GM18858 (cell line): ENCODE data around the gene TSPAN14.

ENCODE experiments used
- ATAC-seq: cut with Tn5 transposase; IDR thresholded peaks from one replicate; pipeline ENCODE4 v1.9.1; 2021; ENCODE audit not compliant: unreplicated experiment

Gene TSPAN14

DNA sequence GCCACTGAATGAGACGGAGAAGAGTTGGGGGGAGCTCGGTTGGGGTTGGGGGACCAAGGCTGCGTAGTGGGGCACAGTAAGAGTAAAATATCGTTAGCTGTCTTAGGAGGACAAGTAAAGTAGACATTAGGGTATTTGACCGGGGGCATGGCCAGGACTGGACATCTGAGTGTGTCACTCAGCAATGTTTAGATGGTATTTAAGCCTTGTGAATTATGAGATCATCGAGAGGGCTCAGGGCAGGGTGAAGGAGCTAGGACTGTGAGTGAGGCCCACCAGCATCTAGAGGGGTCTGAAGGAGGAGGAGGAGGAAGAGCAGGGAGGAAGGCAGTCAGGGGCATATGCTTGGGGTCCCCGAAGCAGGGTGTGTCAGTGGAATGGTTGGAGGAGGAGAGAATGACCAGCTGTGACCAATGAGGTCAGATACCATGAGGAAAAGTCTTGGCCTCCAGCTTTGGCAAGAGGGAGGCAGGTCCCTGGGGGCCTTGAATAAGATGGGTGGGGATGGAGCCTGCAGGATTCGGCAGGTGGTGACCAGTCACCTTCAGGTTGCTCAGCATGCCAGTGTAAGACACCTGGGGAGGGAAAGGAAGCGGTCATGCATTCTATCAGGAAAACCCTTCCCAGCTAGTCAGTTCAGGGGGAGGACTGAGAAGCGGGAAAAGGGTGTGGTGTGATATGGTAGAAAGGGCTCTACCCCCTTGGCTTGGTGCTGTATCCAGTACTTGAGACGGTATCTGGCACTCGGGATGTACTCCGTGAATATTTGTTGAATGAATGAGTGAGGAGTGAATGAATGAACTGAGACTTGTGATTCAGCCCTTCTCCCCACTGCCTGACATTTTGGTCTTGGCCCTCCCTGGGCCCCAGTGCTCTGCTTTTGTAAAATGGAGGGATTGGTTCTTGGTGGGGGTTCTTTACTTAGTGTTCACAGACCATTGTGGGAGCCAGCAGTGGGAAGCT is 48.8 kb downstream of the TSPAN14 start:
- ATAC-seq, result no peak

DNA sequence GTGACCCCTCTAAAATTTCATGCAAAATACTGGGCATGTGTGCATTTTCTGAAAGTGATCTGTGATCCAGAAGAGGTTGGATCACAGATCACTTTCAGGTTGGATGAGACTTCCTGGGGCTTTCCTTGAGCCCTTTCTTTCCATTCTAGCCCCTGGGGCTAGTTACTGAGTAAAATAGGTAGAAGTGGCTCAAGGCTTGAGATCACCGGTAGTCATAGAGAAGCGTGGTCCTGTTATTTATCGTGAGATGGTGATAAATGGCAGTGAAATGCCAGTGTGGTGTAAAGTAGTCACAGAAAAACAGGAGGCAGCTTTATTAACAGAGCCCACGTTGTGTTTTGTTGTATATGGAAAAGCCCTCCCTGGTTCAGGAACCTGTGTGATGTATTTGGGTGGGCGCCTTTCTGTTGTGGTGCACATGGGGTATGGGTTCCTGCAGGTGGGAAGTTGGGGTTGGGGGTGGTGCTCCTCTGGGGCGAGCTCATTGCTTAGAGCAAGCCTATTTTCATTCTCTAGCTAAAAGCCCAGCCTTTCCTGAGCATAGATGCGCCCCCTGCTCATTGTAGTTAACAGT is 49.6 kb downstream of the TSPAN14 start:
- no peak for ATAC-seq

DNA sequence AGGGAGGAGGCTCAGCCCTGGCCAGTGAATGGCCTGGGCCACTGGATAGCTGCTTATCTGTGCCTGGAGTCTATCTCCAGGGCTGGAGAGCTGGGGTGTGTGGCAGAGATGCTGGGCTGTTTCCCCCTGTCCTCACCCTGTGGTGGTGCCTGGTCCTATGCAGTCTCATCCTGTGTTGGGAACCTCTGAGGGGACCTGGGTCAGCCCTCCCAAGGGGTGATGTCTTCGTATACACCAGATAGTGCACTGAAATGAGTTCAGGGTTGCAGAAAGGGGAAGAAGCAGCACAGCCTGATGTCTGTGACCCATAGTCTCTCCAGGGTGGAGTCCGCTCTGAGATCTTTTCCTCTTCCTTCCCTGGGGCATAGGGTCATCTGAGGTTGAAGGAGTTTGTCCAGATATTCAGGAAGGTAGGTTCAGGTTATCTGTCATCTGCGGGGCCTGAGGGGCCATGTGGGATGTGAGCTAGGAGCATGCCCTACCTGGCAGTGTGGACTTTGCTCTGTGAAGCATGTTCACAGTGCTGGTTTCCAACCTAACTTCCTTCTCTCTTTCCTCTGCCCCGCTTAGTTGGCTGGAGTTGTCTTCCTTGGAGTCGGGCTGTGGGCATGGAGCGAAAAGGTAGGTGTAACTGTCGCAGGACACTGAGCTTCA is 50.2 kb downstream of the TSPAN14 start:
- no peak for ATAC-seq

- no peak for ATAC-seq
Observed at GRCh38 chr10:80504897-80505465, 50.9 kb downstream of the TSPAN14 start.

DNA sequence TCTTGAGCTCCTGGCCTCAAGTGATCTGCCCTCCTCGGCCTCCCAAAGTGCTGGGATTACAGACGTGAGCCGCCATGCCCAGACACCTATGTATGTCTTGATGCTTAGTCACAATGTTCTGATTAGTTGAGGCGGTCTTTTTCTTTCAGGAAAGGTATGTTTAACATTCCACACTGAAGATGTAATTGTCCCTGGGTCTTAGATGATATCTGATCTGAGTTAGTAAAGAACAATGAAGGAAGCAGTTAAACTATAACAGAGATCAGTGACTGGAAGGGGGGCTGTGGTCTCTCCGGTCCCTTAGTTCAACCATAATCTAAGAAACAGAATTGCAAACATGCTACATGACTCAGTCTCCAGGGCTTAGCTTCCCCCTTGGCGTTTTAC is 52.1 kb downstream of the TSPAN14 start:
- ATAC-seq, result no peak

- ATAC-seq, result no peak
Observed at GRCh38 chr10:80506836-80507487, 52.9 kb downstream of the TSPAN14 start.

DNA sequence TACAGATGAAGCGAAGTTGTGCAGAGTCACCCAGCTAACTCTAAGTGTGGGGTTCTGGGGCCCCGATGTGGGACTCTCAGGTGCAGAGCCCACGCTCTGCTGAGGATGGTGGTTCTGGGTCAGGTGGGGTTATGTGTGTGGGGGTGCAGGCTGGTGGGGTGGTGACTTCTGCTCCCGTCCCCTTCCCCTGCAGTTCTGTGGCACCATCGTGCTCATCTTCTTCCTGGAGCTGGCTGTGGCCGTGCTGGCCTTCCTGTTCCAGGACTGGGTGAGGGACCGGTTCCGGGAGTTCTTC is 54.9 kb downstream of the TSPAN14 start:
- ATAC-seq, result no peak

DNA sequence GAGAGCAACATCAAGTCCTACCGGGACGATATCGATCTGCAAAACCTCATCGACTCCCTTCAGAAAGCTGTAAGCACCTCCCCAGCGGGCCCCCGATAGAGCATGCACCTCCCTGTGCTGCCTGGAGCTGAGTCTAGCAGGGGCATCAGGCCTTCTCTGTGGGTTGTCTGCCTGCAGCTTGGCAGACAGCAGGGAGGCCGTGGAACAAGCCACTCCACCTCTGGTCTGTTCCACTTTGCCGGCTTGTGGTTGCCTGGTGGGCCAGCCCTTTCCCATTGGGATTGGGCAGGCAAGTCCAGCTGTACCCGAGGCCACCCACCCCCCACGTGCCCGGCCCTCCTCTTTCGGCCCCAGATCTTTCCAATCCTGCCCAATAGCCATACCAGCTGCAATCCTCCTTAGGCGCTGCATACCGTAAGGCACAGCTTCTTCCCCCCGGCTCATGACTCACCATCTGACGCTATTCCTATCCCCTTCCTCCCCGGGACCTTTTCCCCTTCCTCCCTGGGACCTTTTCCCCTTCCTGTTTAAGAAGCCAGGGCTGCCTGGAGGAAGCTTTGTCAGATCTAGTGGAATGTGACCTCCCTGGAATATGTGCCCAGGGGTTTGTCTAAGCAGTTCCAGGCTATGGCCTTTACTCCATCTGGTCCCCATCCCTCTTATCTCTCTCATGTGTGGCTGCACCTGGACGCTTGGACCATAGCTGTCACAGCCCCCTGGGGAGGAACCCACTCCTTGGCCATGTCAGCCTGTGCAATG is 55.5 kb downstream of the TSPAN14 start:
- no peak for ATAC-seq

DNA sequence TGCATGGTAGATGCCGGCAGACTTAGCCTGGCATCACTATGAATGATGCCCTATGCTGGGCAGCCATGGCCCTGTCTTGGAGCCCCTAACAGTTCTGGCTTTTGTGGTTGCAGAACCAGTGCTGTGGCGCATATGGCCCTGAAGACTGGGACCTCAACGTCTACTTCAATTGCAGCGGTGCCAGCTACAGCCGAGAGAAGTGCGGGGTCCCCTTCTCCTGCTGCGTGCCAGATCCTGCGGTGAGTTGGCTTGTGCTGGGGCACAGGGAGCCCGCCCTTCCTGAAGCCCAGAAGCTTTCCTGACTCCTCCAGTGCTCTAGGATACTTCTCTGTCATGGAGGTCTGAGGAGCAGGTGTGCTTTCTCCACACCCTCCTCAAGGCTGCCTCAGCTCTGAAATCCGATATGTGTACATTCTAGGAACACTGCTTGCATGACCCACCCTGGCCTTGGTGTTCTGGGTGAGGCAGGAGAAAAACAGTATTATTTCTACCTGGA is 58.0 kb downstream of the TSPAN14 start:
- no peak for ATAC-seq

DNA sequence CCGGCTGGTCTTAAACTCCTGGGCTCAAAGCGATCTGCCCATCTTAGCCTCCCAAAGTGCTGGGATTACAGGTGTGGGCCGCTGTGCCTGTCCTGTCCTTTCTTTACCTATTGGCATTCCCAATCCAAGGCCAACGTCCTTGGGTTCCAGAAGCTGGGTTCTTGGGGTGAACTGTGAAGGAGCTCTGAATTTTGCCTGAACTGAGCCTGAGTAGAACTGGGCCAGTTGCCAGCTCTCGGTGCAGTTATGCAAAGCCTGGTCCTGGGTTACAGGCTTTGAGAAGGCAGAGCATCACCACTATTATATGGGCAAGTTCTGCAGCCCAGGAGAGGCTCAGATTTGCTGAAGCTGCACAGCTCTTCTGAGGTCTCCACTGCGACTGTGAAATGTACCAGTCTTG is 59.0 kb downstream of the TSPAN14 start:
- no peak for ATAC-seq

DNA sequence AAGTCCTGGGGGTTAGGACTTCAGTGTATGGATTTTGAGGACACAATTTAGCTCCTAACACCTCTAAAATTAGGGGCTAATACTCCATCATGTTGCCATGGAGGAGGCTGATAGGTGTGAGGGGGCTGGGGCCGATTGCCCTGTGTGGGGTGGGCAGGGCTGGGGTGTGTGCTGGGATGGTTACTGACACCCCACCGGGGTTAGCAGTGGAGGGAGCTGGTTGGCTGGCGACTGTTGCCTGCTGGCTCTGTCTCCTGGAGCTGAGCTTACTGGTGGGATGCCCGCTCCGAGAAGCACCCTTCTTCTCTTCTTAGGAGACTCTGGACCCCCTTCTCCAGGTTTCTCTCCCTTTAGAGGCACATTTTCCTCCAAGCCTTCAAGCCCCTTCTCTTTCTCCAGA is 61.4 kb downstream of the TSPAN14 start:
- no peak for ATAC-seq

DNA sequence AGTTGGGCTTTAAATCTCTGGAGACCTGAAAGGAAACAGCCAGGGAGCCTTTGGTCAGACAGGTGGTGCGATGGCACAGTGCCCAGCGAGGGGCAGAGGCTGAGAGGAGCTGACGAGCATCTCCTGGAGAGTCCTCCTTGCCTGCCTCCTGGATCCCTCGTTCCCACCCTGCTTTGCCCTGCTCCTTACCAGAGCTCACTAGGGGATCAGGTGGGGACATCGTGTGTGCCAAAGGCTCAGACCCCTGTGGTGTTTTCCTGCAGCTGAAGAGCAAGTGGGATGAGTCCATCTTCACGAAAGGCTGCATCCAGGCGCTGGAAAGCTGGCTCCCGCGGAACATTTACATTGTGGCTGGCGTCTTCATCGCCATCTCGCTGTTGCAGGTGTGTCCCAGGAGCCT is 61.8 kb downstream of the TSPAN14 start:
- no peak for ATAC-seq

- ATAC-seq, result no peak
Observed at GRCh38 chr10:80516506-80517075, 62.5 kb downstream of the TSPAN14 start.

GRCh38 chr10:80517416-80518142 is 63.5 kb downstream of the TSPAN14 start:
- no peak for ATAC-seq

- no peak for ATAC-seq
Observed at GRCh38 chr10:80518143-80518806, 64.2 kb downstream of the TSPAN14 start.

GRCh38 chr10:80518807-80519360 is 64.8 kb downstream of the TSPAN14 start:
- ATAC-seq, result no peak

DNA sequence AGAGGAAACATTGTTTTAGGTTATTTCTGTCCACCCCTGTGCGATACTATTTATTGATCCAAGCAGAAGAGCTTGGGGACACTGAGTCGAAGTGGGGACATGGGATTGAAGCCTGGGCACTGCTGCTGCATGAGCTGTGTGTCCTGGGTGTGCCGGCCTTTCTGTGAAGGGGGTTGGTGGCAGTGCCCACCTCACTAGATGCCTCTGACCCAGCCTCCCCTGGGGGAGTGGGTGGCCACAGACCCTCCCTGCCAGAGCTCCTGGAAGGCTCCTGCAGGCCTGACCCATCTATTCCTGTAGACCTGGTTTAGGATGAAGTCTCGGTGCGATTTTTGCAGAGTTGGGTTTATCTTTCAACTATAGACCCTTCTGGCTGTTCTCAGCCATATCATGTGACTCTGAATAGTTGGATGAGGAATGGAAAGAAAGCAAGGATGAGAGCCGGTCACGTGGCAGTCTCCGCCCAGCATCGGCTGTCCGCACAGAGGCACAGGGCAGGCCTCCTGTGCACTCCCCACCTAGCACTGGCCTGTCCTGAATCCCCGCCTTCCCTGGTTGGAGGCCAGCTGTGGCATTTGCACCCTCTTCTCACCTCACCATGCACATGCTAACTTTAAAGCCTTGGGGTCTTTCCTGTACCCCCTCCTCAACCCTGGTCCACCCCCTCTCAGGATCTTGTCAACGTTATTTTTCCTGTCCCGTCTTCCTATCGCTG is 66.0 kb downstream of the TSPAN14 start:
- no peak for ATAC-seq
